Endodermal cell (in vitro differentiated cells): ENCODE data around the gene DENND1A. TPM values are rescaled to one million over a fixed set of nuclear protein-coding genes. Genes with fewer than 3 reads are reported as not detected.

ENCODE experiments used
- DNase-seq: peaks from one replicate; pipeline ENCODE4 v3.0.0-alpha.2; 2017
- H3K27ac ChIP-seq: 2 replicates; pipeline ENCODE4 v1.5.1; 2013; ENCODE audit warnings: mild to moderate bottlenecking, low read depth, low read length, moderate library complexity
- H3K27me3 ChIP-seq: 2 replicates; pipeline ENCODE4 v1.6.1; 2013; ENCODE audit warnings: mild to moderate bottlenecking, low read length, moderate library complexity; ENCODE audit not compliant: insufficient read depth, control insufficient read depth, poor library complexity, severe bottlenecking
- H3K36me3 ChIP-seq: 2 replicates; pipeline ENCODE4 v1.7.0; 2013; ENCODE audit warnings: mild to moderate bottlenecking, low read length, moderate library complexity; ENCODE audit not compliant: control insufficient read depth, insufficient read depth
- H3K4me1 ChIP-seq: one replicate; pipeline ENCODE4 v1.7.0; 2013; ENCODE audit warnings: low read length; ENCODE audit not compliant: control insufficient read depth, insufficient read depth
- H3K4me3 ChIP-seq: 2 replicates; pipeline ENCODE4 v1.5.1; 2013; ENCODE audit warnings: mild to moderate bottlenecking, low read length, moderate library complexity
- H3K9ac ChIP-seq: 2 replicates; pipeline ENCODE4 v1.6.1; 2013; ENCODE audit warnings: mild to moderate bottlenecking, low read length, moderate library complexity; ENCODE audit not compliant: poor library complexity, severe bottlenecking; ENCODE audit errors: extremely low read depth
- H3K9me3 ChIP-seq: 2 replicates; pipeline ENCODE4 v1.6.1; 2013; ENCODE audit warnings: mild to moderate bottlenecking, low read length, moderate library complexity; ENCODE audit not compliant: control insufficient read depth
- H3K27ac Mint-ChIP-seq: 2 replicates; pipeline ENCODE4 v1.8.0; 2020; ENCODE audit warnings: mixed read lengths
- H3K27me3 Mint-ChIP-seq: 2 replicates; pipeline ENCODE4 v1.8.0; 2021; ENCODE audit warnings: mild to moderate bottlenecking, mixed read lengths; ENCODE audit not compliant: insufficient read depth
- H3K36me3 Mint-ChIP-seq: 2 replicates; pipeline ENCODE4 v1.8.0; 2020; ENCODE audit warnings: low read depth, mixed read lengths
- H3K4me1 Mint-ChIP-seq: 2 replicates; pipeline ENCODE4 v1.8.0; 2020; ENCODE audit warnings: mixed read lengths
- H3K4me3 Mint-ChIP-seq: 2 replicates; pipeline ENCODE4 v1.8.0; 2020; ENCODE audit warnings: mild to moderate bottlenecking, moderate library complexity, mixed read lengths
- H3K9me3 Mint-ChIP-seq: 2 replicates; pipeline ENCODE4 v1.8.0; 2020; ENCODE audit warnings: mild to moderate bottlenecking, mixed read lengths
- CTCF ChIP-seq: fragments of 200-600 bp; sonication (generic); conservative IDR thresholded peaks from 2 replicates; pipeline ENCODE4 v1.5.0; 2021; ENCODE audit warnings: antibody characterized with exemption, mild to moderate bottlenecking
- WGBS, 2 experiments: methylation state at CpG; one replicate each; pipeline versions ENCODE4 v1.1.5 to v1.1.7; 2013; ENCODE audit warnings: missing lambda C conversion rate in 2 of 2, mixed read lengths in 1 of 2; ENCODE audit not compliant: insufficient coverage in 1 of 2, insufficient read length in 1 of 2; 5-methylcytosine and 5-hydroxymethylcytosine counted together
- total RNA-seq, 2 donors: library from RNA; stranded (reverse); fragmentation: NEBNext Ultra II Directional in 1 of 2; extraction: Animal tissue kit (Norgen Biotek cat#: 25700) in 1 of 2; gene quantifications; 2 replicates in 1 of 2; 3 replicates in 1 of 2; pipeline ENCODE4 v1.2.1, GENCODE V29; 2021

DENND1A gene
- total RNA-seq, 2 donors from 2014 or later, result 29.5 to 38.4 TPM

GRCh38 chr9:123925819-123926218, 4.1 kb downstream of the DENND1A start:
- H3K4me3 Mint-ChIP-seq, result no peak overlapping the region
- peaks cover 11% of the 10 kb centered on the region for H3K36me3 Mint-ChIP-seq
- no peaks in the 10 kb centered on the region for H3K27me3 Mint-ChIP-seq
- Histone ChIP-seq H3K27me3 (no peaks in the 10 kb centered on the region), H3K27ac (no peak overlapping the region), H3K4me1 (peaks cover 4% of the 10 kb centered on the region), H3K9me3 (peaks cover 16% of the 10 kb centered on the region), H3K9ac (no peak overlapping the region), H3K36me3 (no peaks in the 10 kb centered on the region), H3K4me3 (no peak overlapping the region)
- WGBS, 2 experiments, result 87 to 93% methylated on average over 2 of the region's 2 CpGs
- no peak for DNase-seq
- H3K9me3 Mint-ChIP-seq, result peaks cover 17% of the 10 kb centered on the region
- H3K4me1 Mint-ChIP-seq, result peaks cover 37% of the 10 kb centered on the region
- no peak for TF ChIP-seq CTCF
- H3K27ac Mint-ChIP-seq, result no peak overlapping the region

GRCh38 chr9:123925161-123925560, 4.8 kb downstream of the DENND1A start:
- Mint-ChIP-seq H3K4me1 (peaks cover 31% of the 10 kb centered on the region), H3K4me3 (no peak overlapping the region), H3K27ac (no peak overlapping the region), H3K9me3 (peaks cover 17% of the 10 kb centered on the region), H3K36me3 (peaks cover 13% of the 10 kb centered on the region), H3K27me3 (no peaks in the 10 kb centered on the region)
- no peak overlapping the region for H3K27ac ChIP-seq
- H3K9me3 ChIP-seq, result peaks cover 16% of the 10 kb centered on the region
- no peak overlapping the region for H3K9ac ChIP-seq
- no peak for DNase-seq
- H3K4me3 ChIP-seq, result no peak overlapping the region
- no peaks in the 10 kb centered on the region for H3K36me3 ChIP-seq
- no peaks in the 10 kb centered on the region for H3K27me3 ChIP-seq
- no peak for TF ChIP-seq CTCF
- no peaks in the 10 kb centered on the region for H3K4me1 ChIP-seq
- 86 to 88% methylated on average over 1 of the region's 3 CpGs for WGBS, 2 experiments

- 95 to 100% methylated on average over 3 to 5 of the region's 5 CpGs for WGBS, 2 experiments
- no peaks in the 10 kb centered on the region for H3K27me3 Mint-ChIP-seq
- peaks cover 17% of the 10 kb centered on the region for H3K9me3 Mint-ChIP-seq
- peaks cover 31% of the 10 kb centered on the region for H3K4me1 Mint-ChIP-seq
- H3K4me3 Mint-ChIP-seq, result no peak overlapping the region
- no peaks in the 10 kb centered on the region for H3K27me3 ChIP-seq
- TF ChIP-seq CTCF, result no peak
- no peak overlapping the region for H3K27ac ChIP-seq
- H3K4me3 ChIP-seq, result no peak overlapping the region
- peaks cover 16% of the 10 kb centered on the region for H3K9me3 ChIP-seq
- no peaks in the 10 kb centered on the region for H3K36me3 ChIP-seq
- no peak overlapping the region for H3K27ac Mint-ChIP-seq
- DNase-seq, result no peak
- H3K36me3 Mint-ChIP-seq, result peaks cover 15% of the 10 kb centered on the region
- H3K4me1 ChIP-seq, result no peaks in the 10 kb centered on the region
- H3K9ac ChIP-seq, result no peak overlapping the region
Observed at GRCh38 chr9:123924727-123925126, 5.2 kb downstream of the DENND1A start.
